ENCODE results near the gene JAK1.
A peak's percentile ranks its signal among the peaks of the same experiment; 100 is the strongest.

Gene JAK1

DNA sequence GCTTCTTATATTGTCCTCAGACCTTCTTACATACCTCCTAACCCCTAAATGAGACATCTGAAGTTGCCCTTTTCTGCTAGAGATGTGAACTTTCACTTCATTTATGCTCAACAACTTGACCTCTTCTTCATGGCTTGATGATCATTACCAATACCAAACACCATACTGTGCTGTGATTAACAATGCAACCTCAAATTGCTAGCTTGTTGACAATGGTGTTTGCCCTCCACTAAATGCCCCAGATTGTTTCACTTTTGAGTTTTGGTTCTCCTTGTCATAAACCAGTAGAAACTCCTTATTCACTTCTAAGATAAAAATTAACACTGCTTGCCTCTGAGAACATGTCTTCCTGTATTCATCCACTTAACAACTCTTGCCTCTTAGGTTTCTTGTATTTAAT, 5.6 kb downstream of the JAK1 start:
- Histone ChIP-seq H3K27ac (no peak overlapping the region), H3K27me3 (replicated peaks) (no peaks in the 10 kb centered on the region), H3K4me3 (ENCODE audit: low read depth, low read length) (no peak overlapping the region), H3K36me3 (replicated peaks) (no peaks in the 10 kb centered on the region)
- in situ Hi-C loops (cut with HindIII; ENCODE audit: low pct_ligation_motif_present, low sequenced_read_pairs): no loop called here
- DNase-seq: no peak
- TF ChIP-seq, protein P1, sequence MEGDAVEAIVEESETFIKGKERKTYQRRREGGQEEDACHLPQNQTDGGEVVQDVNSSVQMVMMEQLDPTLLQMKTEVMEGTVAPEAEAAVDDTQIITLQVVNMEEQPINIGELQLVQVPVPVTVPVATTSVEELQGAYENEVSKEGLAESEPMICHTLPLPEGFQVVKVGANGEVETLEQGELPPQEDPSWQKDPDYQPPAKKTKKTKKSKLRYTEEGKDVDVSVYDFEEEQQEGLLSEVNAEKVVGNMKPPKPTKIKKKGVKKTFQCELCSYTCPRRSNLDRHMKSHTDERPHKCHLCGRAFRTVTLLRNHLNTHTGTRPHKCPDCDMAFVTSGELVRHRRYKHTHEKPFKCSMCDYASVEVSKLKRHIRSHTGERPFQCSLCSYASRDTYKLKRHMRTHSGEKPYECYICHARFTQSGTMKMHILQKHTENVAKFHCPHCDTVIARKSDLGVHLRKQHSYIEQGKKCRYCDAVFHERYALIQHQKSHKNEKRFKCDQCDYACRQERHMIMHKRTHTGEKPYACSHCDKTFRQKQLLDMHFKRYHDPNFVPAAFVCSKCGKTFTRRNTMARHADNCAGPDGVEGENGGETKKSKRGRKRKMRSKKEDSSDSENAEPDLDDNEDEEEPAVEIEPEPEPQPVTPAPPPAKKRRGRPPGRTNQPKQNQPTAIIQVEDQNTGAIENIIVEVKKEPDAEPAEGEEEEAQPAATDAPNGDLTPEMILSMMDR (IDR thresholded peaks at IDR 0.05; ENCODE audit: low read depth, low read length, missing control alignments): no peak

DNA sequence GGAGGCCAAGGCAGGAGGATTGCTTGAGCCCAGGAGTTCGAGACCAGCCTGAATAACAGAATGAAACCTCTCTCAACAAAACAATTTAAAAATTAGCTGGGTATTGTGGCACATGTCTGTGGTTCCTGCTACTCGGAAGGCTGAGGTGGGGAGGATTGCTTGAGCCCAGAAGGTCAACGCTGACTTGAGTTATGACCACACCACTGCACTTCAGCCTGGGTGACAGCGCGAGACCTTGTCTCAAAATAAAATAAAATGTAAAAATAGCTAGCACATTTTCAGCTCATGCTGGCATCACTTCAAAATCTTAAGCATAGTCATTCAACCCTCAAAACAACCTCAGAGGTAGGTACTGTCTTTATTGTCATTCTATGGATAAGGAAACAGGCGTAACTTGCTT, 6.4 kb downstream of the JAK1 start:
- no peak overlapping the region for H3K4me3 ChIP-seq (ENCODE audit: low read depth, low read length)
- no peaks in the 10 kb centered on the region for H3K36me3 ChIP-seq (replicated peaks)
- in situ Hi-C loops (cut with HindIII; ENCODE audit: low pct_ligation_motif_present, low sequenced_read_pairs): no loop called here
- no peaks in the 10 kb centered on the region for H3K27me3 ChIP-seq (replicated peaks)
- H3K27ac ChIP-seq: no peak overlapping the region
- TF ChIP-seq, protein P1 (IDR thresholded peaks at IDR 0.05; ENCODE audit: low read depth, low read length, missing control alignments): no peak
- no peak for DNase-seq

DNA sequence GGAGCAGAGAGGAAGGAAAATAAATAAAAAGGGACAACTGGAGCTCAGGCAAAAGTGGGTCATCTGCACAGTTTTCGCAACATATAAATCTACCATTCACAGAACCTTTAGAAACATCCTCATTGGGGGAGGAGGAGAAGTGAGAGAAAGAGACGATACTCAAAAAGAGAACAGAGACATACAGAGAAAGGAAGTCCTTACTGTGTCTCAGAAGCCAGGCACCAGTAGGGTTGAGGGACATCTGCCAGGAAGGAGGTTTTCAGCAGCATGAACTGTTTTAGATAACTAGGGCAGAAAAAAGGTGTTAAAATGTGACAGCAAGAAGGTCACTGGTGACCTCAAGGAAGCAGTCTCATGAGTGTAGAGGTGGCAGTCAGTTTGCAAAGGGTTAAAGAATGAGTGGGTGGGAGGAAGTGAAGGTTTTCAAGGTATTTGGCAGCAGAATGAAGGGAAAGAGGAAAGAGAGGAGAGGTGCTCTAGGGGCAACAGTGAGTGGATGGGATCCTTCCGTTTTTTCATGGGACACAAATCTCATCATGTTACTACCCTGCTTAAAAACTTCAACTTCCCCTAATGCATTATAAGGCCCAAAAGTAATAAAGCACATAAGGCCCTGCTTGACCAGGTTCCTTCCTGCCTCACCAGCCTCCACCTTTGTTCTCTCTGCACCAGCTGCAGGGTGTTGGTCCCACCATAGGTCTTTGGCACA, 9.5 kb downstream of the JAK1 start:
- H3K27me3 ChIP-seq (replicated peaks): no peaks in the 10 kb centered on the region
- H3K36me3 ChIP-seq (replicated peaks): no peaks in the 10 kb centered on the region
- no peak for DNase-seq
- H3K27ac ChIP-seq: peak overlapping the region; percentile 6
- in situ Hi-C loops (cut with HindIII; ENCODE audit: low pct_ligation_motif_present, low sequenced_read_pairs): no loop called here
- TF ChIP-seq, protein P1 (IDR thresholded peaks at IDR 0.05; ENCODE audit: low read depth, low read length, missing control alignments): no peak
- no peak overlapping the region for H3K4me3 ChIP-seq (ENCODE audit: low read depth, low read length)

DNA sequence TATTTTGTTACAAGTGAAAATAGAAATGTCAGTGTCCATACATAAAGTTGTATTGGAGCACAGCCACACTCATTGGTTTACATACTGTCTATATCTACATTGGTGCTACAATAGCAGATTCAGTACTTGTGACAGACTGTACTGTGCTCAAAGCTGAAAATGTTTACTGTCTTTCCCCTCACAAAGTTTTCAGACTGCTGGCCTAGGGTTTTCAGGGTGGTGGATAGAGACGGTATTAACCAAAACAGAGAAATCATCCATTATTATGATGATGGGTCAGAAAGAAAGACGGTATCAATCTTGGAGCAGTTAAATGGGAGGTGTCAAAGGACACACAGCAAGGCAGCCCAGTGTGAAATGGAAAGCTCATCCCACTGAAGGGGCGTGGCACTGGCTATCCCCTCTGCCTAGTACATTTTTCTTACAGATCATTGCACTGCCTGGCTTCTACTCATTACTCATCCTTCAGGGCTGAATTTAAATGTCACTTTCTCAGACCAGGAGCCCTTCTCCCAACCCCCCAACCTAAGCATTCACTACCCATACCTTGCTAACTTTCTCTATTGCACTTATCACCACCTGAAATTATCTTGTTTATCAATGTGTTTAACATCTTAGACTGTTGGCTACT, 10.2 kb downstream of the JAK1 start:
- peak; percentile 65 for DNase-seq
- H3K4me3 ChIP-seq (ENCODE audit: low read depth, low read length): no peak overlapping the region
- H3K27me3 ChIP-seq (replicated peaks): no peaks in the 10 kb centered on the region
- in situ Hi-C loops (cut with HindIII; ENCODE audit: low pct_ligation_motif_present, low sequenced_read_pairs): no loop called here
- no peaks in the 10 kb centered on the region for H3K36me3 ChIP-seq (replicated peaks)
- TF ChIP-seq, protein P1 (IDR thresholded peaks at IDR 0.05; ENCODE audit: low read depth, low read length, missing control alignments): no peak
- peak overlapping the region; percentile 6 for H3K27ac ChIP-seq

DNA sequence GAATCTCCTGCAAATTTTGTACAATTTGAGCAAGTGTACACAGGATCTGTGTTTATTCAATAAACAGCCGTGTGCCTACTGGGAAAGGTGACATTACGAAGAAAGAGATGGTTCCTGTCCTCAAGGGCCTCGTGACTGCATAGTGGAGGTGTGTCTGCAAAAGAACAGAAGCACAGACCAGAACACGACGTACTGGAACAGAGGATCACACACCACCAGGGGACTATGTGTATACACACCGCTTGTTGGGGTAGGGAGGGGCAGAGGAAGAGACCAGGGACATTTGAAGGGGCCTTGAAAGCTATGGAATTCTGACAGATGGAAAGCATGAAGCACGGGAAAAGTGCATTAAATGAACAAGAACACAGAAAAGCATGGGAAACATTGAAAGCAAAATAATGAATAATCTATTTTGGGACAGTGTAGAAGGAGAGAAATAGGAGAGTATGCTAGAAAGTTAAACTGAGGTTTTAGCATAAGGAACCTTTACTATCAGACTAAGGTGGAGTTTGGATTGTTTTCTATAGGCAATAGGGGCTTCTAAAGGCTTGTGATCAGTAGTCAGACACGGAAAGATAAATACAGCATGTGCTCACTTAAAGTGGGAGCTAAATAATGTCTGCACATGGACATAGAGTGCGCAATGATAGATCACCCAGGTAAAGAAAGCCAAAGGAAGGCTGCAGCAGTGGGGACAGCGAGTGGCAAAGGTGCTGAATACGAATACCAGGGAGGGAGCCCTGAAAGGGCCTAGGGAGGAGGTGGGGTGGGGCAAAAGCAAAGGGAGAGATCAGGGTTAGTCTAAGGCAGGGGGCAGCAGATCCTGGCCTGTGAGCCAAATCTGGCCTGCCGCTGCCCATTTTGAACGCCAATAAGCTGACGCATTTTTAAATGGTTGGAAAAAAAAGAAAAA, 11.0 kb downstream of the JAK1 start:
- Histone ChIP-seq H3K27me3 (replicated peaks) (no peaks in the 10 kb centered on the region), H3K27ac (peak overlapping the region; percentile 5), H3K4me3 (ENCODE audit: low read depth, low read length) (no peak overlapping the region), H3K36me3 (replicated peaks) (no peaks in the 10 kb centered on the region)
- DNase-seq: no peak
- in situ Hi-C loops (cut with HindIII; ENCODE audit: low pct_ligation_motif_present, low sequenced_read_pairs): no loop called here
- TF ChIP-seq, protein P1 (IDR thresholded peaks at IDR 0.05; ENCODE audit: low read depth, low read length, missing control alignments): peak; percentile 2

All from brain microvascular endothelial cell (primary cell).